ENCODE data around the gene SAAL1. TPM values are rescaled to one million over a fixed set of nuclear protein-coding genes. Genes with fewer than 3 reads are reported as not detected.

Gene SAAL1, protein sequence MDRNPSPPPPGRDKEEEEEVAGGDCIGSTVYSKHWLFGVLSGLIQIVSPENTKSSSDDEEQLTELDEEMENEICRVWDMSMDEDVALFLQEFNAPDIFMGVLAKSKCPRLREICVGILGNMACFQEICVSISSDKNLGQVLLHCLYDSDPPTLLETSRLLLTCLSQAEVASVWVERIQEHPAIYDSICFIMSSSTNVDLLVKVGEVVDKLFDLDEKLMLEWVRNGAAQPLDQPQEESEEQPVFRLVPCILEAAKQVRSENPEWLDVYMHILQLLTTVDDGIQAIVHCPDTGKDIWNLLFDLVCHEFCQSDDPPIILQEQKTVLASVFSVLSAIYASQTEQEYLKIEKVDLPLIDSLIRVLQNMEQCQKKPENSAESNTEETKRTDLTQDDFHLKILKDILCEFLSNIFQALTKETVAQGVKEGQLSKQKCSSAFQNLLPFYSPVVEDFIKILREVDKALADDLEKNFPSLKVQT
- total RNA-seq = 10 to 100 TPM in 3 of 4 donors, 1 to 10 TPM in 1; 9.6 to 13.0 (median 12.8) TPM

DNA sequence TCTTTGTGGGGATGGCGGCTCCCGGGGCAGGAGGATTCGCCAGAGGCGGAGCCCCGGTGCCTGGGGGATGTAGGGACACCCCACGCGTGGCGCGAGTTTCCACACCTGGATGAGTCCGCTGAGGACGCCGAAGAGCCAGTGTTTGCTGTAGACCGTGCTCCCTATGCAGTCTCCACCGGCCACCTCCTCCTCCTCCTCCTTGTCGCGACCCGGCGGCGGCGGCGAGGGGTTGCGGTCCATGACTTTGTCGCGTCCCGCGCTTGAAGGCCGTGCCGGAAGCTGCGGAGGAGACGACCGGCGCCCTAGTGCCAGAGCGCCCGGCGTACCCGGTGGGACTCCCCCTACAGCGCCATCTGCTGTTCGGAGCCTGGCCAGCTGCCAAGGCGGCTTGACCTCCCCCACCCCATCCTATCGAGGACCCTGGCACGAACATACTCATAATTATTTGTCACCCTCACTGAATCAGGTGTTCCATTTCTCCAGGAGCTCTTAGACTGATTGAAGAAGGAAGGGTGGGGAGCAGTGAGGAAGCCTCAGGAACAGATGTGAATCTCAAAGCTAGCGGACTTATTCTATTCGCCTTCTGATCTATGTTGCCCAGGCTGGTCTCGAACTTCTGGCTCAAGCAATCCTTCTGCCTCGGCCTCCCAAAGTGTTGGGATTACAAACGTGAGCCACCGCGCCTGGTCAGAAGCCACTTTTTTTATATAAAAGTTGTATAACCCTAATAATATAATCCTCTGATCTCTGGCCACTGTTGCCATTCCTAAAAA is at the start of gene SAAL1:
Gene SAAL1 (minus strand): TSS at position 281 of the 773 bp plus-strand sequence. CDS start 41 bp downstream, at position 240.
- TF ChIP-seq, protein P1, sequence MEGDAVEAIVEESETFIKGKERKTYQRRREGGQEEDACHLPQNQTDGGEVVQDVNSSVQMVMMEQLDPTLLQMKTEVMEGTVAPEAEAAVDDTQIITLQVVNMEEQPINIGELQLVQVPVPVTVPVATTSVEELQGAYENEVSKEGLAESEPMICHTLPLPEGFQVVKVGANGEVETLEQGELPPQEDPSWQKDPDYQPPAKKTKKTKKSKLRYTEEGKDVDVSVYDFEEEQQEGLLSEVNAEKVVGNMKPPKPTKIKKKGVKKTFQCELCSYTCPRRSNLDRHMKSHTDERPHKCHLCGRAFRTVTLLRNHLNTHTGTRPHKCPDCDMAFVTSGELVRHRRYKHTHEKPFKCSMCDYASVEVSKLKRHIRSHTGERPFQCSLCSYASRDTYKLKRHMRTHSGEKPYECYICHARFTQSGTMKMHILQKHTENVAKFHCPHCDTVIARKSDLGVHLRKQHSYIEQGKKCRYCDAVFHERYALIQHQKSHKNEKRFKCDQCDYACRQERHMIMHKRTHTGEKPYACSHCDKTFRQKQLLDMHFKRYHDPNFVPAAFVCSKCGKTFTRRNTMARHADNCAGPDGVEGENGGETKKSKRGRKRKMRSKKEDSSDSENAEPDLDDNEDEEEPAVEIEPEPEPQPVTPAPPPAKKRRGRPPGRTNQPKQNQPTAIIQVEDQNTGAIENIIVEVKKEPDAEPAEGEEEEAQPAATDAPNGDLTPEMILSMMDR (IDR thresholded peaks at IDR 0.05) = peak; percentile 37 to 75 (median 58)
- peak in 1 of 4 donors; percentile 37 for TF ChIP-seq POLR2A (IDR thresholded peaks at IDR 0.05)
- intact Hi-C loops (cut with DNase I) = no loop called here
- WGBS, 2 donors = 7 to 11% methylated on average over 16 to 22 of the region's 48 CpGs
- no peak for DNase-seq
- Histone ChIP-seq H3K36me3 (peaks cover 0 to 23% (median 0%) of the 10 kb centered on the region in 3 donors), H3K9me3 (no peaks in the 10 kb centered on the region), H3K27me3 (peaks cover 0 to 6% (median 0%) of the 10 kb centered on the region in 4 donors), H3K4me3 (peak within 1 kb of the TSS; percentile 82 to 95 (median 88)), H3K4me1 (peaks cover 7 to 27% (median 11%) of the 10 kb centered on the region in 3 donors), H3K27ac (peak within 1 kb of the TSS; percentile 63 to 85 (median 70))

DNA sequence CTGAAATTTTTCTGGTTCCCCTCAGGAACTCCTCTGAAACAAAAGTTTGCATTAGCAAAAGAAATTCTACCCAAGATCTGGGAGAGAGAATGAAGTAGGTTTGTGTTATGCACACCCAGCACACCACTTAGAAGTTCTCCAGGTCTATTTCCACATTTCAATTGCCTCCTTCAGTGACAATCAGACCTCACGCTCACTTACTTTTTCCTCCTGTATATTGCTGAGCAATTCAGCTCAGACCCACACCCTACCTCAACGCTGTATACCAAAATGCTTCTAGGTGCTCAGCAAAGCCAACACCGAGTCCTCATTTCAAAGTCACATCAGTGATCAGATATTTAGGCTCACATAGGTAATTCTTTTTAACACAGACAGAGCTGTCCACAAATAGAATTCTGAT is 45.7 kb upstream of the SAAL1 start:
- peaks cover 0 to 7% (median 0%) of the 10 kb centered on the region in 4 donors for H3K27me3 ChIP-seq
- H3K36me3 ChIP-seq = no peaks in the 10 kb centered on the region
- 82 to 88% methylated on average over 3 of the region's 3 CpGs for WGBS, 2 donors
- no peak overlapping the region for H3K27ac ChIP-seq
- no peak overlapping the region for H3K4me3 ChIP-seq
- H3K9me3 ChIP-seq = no peaks in the 10 kb centered on the region
- no peak for DNase-seq
- H3K4me1 ChIP-seq = no peaks in the 10 kb centered on the region
- intact Hi-C loops (cut with DNase I) = no loop called here
- TF ChIP-seq, protein P1 (IDR thresholded peaks at IDR 0.05) = no peak
- no peak for TF ChIP-seq POLR2A (IDR thresholded peaks at IDR 0.05)

DNA sequence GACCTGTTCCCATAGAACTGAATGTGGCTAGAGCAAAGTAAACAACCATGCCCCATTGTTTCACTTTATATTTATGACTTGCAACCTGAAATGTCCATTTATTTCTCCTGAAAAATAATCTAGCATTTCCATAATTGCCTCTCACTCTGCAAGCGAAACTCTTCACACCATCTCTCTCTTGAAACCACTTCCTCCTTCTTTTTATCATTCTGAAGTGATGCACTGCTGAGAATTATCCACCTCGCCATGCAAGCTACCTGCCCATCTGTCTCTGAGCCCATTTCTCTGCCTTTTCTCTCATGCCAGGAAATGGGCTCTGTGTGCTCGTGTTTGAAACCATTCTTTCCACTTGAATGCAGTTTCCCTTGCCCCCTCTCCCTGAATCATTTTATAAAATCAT is 40.0 kb upstream of the SAAL1 start:
- H3K27ac ChIP-seq = no peak overlapping the region
- no peaks in the 10 kb centered on the region for H3K36me3 ChIP-seq
- no peaks in the 10 kb centered on the region for H3K4me1 ChIP-seq
- no peaks in the 10 kb centered on the region for H3K9me3 ChIP-seq
- TF ChIP-seq POLR2A (IDR thresholded peaks at IDR 0.05) = no peak
- TF ChIP-seq, protein P1 (IDR thresholded peaks at IDR 0.05) = no peak
- peaks cover 0 to 14% (median 0%) of the 10 kb centered on the region in 4 donors for H3K27me3 ChIP-seq
- WGBS, 2 donors = 50 to 55% methylated on average over 3 of the region's 3 CpGs
- intact Hi-C loops (cut with DNase I) = no loop called here
- no peak overlapping the region for H3K4me3 ChIP-seq
- DNase-seq = no peak

DNA sequence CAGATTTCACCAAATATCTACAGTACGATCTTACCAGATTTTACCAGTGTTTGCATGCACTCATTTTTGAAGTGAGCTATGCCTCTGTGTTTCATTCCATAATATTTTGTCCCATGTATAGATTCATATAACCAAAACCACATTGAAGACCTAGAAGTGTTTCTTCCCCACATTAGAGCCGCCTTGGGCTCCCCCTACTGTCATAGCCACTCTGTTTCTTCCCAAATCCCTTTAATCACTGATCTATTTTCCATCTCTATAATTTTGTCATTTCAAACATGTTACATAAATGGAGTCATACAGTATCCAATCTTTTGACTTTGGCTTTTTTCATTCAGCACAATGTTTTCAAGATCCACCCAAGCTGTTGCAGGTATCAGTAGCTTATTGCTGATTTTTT is 39.1 kb upstream of the SAAL1 start:
- Histone ChIP-seq H3K9me3 (no peaks in the 10 kb centered on the region), H3K4me3 (no peak overlapping the region), H3K27ac (no peak overlapping the region), H3K27me3 (peaks cover 0 to 18% (median 0%) of the 10 kb centered on the region in 4 donors), H3K36me3 (no peaks in the 10 kb centered on the region), H3K4me1 (no peaks in the 10 kb centered on the region)
- DNase-seq = no peak
- WGBS, 2 donors = 66 to 68% methylated on average over 2 of the region's 2 CpGs
- TF ChIP-seq POLR2A (IDR thresholded peaks at IDR 0.05) = no peak
- TF ChIP-seq, protein P1 (IDR thresholded peaks at IDR 0.05) = no peak
- intact Hi-C loops (cut with DNase I) = no loop called here
